Fibroblast of lung (primary cell): ENCODE data around the gene GNG7. TPM values are rescaled to one million over a fixed set of nuclear protein-coding genes. Genes with fewer than 3 reads are reported as not detected.

Experiments
- DNase-seq, 2 donors: peaks; one replicate each; pipeline versions ENCODE4 v3.0.0 to v3.0.0-alpha.2; 2010; ENCODE audit warnings: low read depth in 2 of 2
- H2AFZ ChIP-seq: 2 replicates; pipeline ENCODE4 v1.5.1; 2012; ENCODE audit warnings: low read length, control low read depth, inconsistent platforms
- H3K27ac ChIP-seq: 2 replicates; pipeline ENCODE4 v1.5.1; 2011; ENCODE audit warnings: low read length, control low read depth; ENCODE audit not compliant: insufficient read depth
- H3K27me3 ChIP-seq: 2 replicates; pipeline ENCODE4 v1.5.1; 2011; ENCODE audit warnings: mild to moderate bottlenecking, low read length; ENCODE audit not compliant: control insufficient read depth, insufficient read depth
- H3K36me3 ChIP-seq: 2 replicates; pipeline ENCODE4 v1.5.1; 2011; ENCODE audit warnings: low read length; ENCODE audit not compliant: control insufficient read depth, insufficient read depth
- H3K4me1 ChIP-seq: 2 replicates; pipeline ENCODE4 v1.5.1; 2011; ENCODE audit warnings: low read length; ENCODE audit not compliant: control insufficient read depth, insufficient read depth; ENCODE audit errors: extremely low read depth
- H3K4me2 ChIP-seq: 2 replicates; pipeline ENCODE4 v1.5.1; 2011; ENCODE audit warnings: low read length, control low read depth; ENCODE audit not compliant: insufficient read depth; ENCODE audit errors: extremely low read depth
- H3K4me3 ChIP-seq, 4 experiments: fragments of 200-600 bp in 1 of 4; sonication (generic) in 1 of 4; replicated peaks in 1 of 4; 2 replicates each; pipeline ENCODE4 v1.5.1; 2011 to 2016; ENCODE audit warnings: low read length in 4 of 4, low read depth in 3 of 4, mild to moderate bottlenecking in 3 of 4, control low read depth in 2 of 4, inconsistent platforms in 1 of 4, mixed read lengths in 1 of 4; ENCODE audit not compliant: insufficient read depth in 1 of 4; ENCODE audit errors: control extremely low read depth in 1 of 4
- H3K79me2 ChIP-seq: 2 replicates; pipeline ENCODE4 v1.5.1; 2012; ENCODE audit warnings: mild to moderate bottlenecking, low read length, inconsistent platforms; ENCODE audit not compliant: control insufficient read depth, insufficient read depth
- H3K9ac ChIP-seq: 2 replicates; pipeline ENCODE4 v1.5.1; 2011; ENCODE audit warnings: mild to moderate bottlenecking, low read length, control low read depth; ENCODE audit not compliant: insufficient read depth
- H3K9me3 ChIP-seq: 2 replicates; pipeline ENCODE4 v1.5.1; 2012; ENCODE audit warnings: low read depth, low read length; ENCODE audit not compliant: control insufficient read depth, insufficient read depth
- H4K20me1 ChIP-seq: 2 replicates; pipeline ENCODE4 v1.5.1; 2011; ENCODE audit warnings: low read length; ENCODE audit not compliant: control insufficient read depth, insufficient read depth; ENCODE audit errors: extremely low read depth
- EZH2 ChIP-seq: IDR thresholded peaks from 2 replicates; pipeline ENCODE4 v1.5.1; 2012; ENCODE audit warnings: low read length, control low read depth, mild to moderate bottlenecking; ENCODE audit errors: missing control alignments
- polyA plus RNA-seq, 2 donors: library from polyadenylated mRNA; depleted of rRNA in 1 of 2; stranded (reverse) in 1 of 2; unstranded in 1 of 2; fragments of >200 nt; gene quantifications; 2 replicates each; pipeline ENCODE4 v1.2.1, GENCODE V29; 2011 to 2012; ENCODE audit warnings: missing spikeins in 1 of 2
- total RNA-seq: library from RNA; depleted of rRNA; stranded (reverse); fragments of >200 nt; gene quantifications from 2 replicates; pipeline ENCODE4 v1.2.1, GENCODE V29; 2014
- TF ChIP-seq, protein P1 (sequence below), 2 donors: IDR thresholded peaks in 1 of 2; conservative IDR thresholded peaks in 1 of 2; 1 replicate in 1 of 2; 2 replicates in 1 of 2; pipeline ENCODE4 v1.5.1; 2011 to 2012; ENCODE audit warnings: low read length in 2 of 2, control low read depth in 1 of 2, inconsistent platforms in 1 of 2, low read depth in 1 of 2, mild to moderate bottlenecking in 1 of 2

Gene GNG7
- total and polyA plus RNA-seq, 2 donors (not counting 1 experiment from before 2014, with no cell fraction given) = 0.27 to 0.83 TPM

GRCh38 chr19:2723747-2724146 lies 21.3 kb upstream of the GNG7 start:
- Histone ChIP-seq H2AFZ (peak overlapping the region; percentile 46), H3K79me2 (no peaks in the 10 kb centered on the region), H3K4me3 (no peak overlapping the region), H3K9ac (no peak overlapping the region), H3K4me1 (peaks cover 4% of the 10 kb centered on the region), H3K27ac (peak overlapping the region; percentile 11), H3K4me2 (no peak overlapping the region), H3K36me3 (no peaks in the 10 kb centered on the region), H4K20me1 (no peaks in the 10 kb centered on the region), H3K9me3 (no peaks in the 10 kb centered on the region), H3K27me3 (peaks cover 8% of the 10 kb centered on the region)
- TF ChIP-seq, protein P1, sequence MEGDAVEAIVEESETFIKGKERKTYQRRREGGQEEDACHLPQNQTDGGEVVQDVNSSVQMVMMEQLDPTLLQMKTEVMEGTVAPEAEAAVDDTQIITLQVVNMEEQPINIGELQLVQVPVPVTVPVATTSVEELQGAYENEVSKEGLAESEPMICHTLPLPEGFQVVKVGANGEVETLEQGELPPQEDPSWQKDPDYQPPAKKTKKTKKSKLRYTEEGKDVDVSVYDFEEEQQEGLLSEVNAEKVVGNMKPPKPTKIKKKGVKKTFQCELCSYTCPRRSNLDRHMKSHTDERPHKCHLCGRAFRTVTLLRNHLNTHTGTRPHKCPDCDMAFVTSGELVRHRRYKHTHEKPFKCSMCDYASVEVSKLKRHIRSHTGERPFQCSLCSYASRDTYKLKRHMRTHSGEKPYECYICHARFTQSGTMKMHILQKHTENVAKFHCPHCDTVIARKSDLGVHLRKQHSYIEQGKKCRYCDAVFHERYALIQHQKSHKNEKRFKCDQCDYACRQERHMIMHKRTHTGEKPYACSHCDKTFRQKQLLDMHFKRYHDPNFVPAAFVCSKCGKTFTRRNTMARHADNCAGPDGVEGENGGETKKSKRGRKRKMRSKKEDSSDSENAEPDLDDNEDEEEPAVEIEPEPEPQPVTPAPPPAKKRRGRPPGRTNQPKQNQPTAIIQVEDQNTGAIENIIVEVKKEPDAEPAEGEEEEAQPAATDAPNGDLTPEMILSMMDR (conservative IDR thresholded peaks at IDR 0.05 in 1 of 2, IDR thresholded peaks at IDR 0.05 in 1 of 2; ENCODE audit: low read depth in 1 of 2, low read length in 2 of 2) = no peak
- no peak for TF ChIP-seq EZH2
- DNase-seq = no peak

GRCh38 chr19:2723345-2723715 lies 20.8 kb upstream of the GNG7 start:
- Histone ChIP-seq H3K79me2 (no peaks in the 10 kb centered on the region), H3K4me3 (no peak overlapping the region), H2AFZ (no peak overlapping the region), H3K27ac (peak overlapping the region; percentile 11), H3K4me1 (peaks cover 4% of the 10 kb centered on the region), H4K20me1 (no peaks in the 10 kb centered on the region), H3K36me3 (no peaks in the 10 kb centered on the region), H3K4me2 (no peak overlapping the region), H3K27me3 (peaks cover 8% of the 10 kb centered on the region), H3K9me3 (no peaks in the 10 kb centered on the region), H3K9ac (no peak overlapping the region)
- no peak for DNase-seq
- TF ChIP-seq EZH2 = no peak
- TF ChIP-seq, protein P1 (conservative IDR thresholded peaks at IDR 0.05 in 1 of 2, IDR thresholded peaks at IDR 0.05 in 1 of 2; ENCODE audit: low read depth in 1 of 2, low read length in 2 of 2) = no peak

GRCh38 chr19:2722541-2723344 lies 20.2 kb upstream of the GNG7 start:
- Histone ChIP-seq H3K9me3 (no peaks in the 10 kb centered on the region), H3K9ac (no peak overlapping the region), H3K79me2 (no peaks in the 10 kb centered on the region), H3K4me3 (no peak overlapping the region), H4K20me1 (no peaks in the 10 kb centered on the region), H3K27me3 (peaks cover 5% of the 10 kb centered on the region), H3K4me2 (no peak overlapping the region), H3K36me3 (no peaks in the 10 kb centered on the region), H3K4me1 (peaks cover 4% of the 10 kb centered on the region), H2AFZ (no peak overlapping the region), H3K27ac (peak overlapping the region; percentile 11)
- no peak for TF ChIP-seq EZH2
- TF ChIP-seq, protein P1 (conservative IDR thresholded peaks at IDR 0.05 in 1 of 2, IDR thresholded peaks at IDR 0.05 in 1 of 2; ENCODE audit: low read depth in 1 of 2, low read length in 2 of 2) = no peak
- peak; percentile 67 to 82 for DNase-seq
